Measurements from ENCODE around the gene SLC9A3. TPM values are rescaled to one million over a fixed set of nuclear protein-coding genes. Genes with fewer than 3 reads are reported as not detected.
A peak's percentile ranks its signal among the peaks of the same experiment; 100 is the strongest.

The SLC9A3 gene
- total RNA-seq, 1 experiment from 2014 or later = 2.0 TPM

DNA sequence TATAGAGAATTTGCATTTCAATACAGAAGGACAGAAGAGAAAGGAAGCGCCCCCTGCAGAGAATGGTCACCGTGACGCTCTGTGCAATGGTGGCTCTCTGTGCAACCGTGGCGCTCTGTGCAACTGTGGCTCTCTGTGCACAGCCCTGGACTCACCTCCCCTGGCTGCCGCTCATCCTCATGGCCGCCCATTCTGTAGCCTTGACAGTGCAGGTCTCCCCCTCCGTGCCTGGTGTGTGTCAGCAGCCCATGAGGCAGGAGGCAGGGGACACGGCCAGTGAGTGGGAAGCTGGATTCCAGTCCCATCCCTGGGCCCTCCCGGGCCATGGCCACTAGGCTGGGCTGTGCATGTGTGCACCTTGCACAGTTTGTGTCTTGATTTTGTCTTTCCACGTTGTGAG lies 69.3 kb downstream of the SLC9A3 start:
- Histone ChIP-seq H3K9me2 (replicated peaks; ENCODE audit: insufficient read depth, low read length) (no peaks in the 10 kb centered on the region), H3K27me3 (ENCODE audit: low read length) (no peaks in the 10 kb centered on the region), H3K36me3 (ENCODE audit: insufficient read depth, low read length) (peaks cover 50% of the 10 kb centered on the region), H3K9ac (ENCODE audit: low read length) (no peak overlapping the region), H3K27ac (ENCODE audit: low read length) (no peak overlapping the region), H4K20me1 (ENCODE audit: insufficient read depth, low read depth, low read length) (no peaks in the 10 kb centered on the region), H2AFZ (ENCODE audit: low read length) (no peak overlapping the region), H3K9me3 (ENCODE audit: low read length) (peaks cover 21% of the 10 kb centered on the region), H3K4me3 (ENCODE audit: low read length) (no peak overlapping the region), H3K79me2 (ENCODE audit: low read length) (peaks cover 55% of the 10 kb centered on the region), H3K4me2 (ENCODE audit: low read depth, low read length, poor library complexity, severe bottlenecking) (no peak overlapping the region), H3K4me1 (ENCODE audit: low read length) (no peaks in the 10 kb centered on the region)
- DNase-seq = no peak

DNA sequence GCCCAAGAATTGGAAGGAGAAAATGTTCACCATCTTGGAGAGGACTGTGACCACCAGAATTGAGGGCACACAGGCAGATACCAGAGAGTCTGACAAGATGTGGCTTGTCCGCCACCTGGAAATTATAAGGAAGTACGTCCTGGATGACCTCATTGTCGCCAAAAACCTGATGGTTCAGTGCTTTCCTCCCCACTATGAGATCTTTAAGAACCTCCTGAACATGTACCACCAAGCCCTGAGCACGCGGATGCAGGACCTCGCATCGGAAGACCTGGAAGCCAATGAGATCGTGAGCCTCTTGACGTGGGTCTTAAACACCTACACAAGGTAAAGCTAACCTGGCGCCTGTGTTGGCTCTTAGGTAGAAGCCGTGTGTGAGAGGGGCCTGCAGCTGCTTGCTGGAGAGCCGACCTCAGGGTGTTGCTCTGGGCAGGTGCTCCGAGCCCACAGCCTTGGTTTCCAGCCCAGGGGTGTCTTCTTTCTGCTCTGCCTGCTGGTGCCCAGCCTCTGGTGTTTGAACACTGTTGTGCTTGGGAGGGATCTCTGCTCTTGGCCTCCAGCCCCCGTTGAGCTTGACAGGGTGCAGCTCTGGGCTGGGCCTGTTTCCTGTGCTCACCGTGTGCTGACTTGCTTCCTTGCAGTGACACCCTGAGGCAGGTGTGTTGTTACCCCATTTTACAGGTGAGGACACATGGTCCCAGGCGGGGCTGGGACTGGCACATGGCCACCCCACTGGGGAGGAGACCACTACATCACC lies 70.3 kb downstream of the SLC9A3 start:
- Histone ChIP-seq H3K9me3 (ENCODE audit: low read length) (peaks cover 21% of the 10 kb centered on the region), H2AFZ (ENCODE audit: low read length) (no peak overlapping the region), H4K20me1 (ENCODE audit: insufficient read depth, low read depth, low read length) (no peaks in the 10 kb centered on the region), H3K27me3 (ENCODE audit: low read length) (no peaks in the 10 kb centered on the region), H3K36me3 (ENCODE audit: insufficient read depth, low read length) (peaks cover 56% of the 10 kb centered on the region), H3K27ac (ENCODE audit: low read length) (no peak overlapping the region), H3K79me2 (ENCODE audit: low read length) (peaks cover 58% of the 10 kb centered on the region), H3K4me1 (ENCODE audit: low read length) (no peaks in the 10 kb centered on the region), H3K4me3 (ENCODE audit: low read length) (no peak overlapping the region), H3K9me2 (replicated peaks; ENCODE audit: insufficient read depth, low read length) (no peaks in the 10 kb centered on the region), H3K9ac (ENCODE audit: low read length) (no peak overlapping the region), H3K4me2 (ENCODE audit: low read depth, low read length, poor library complexity, severe bottlenecking) (no peak overlapping the region)
- no peak for DNase-seq

DNA sequence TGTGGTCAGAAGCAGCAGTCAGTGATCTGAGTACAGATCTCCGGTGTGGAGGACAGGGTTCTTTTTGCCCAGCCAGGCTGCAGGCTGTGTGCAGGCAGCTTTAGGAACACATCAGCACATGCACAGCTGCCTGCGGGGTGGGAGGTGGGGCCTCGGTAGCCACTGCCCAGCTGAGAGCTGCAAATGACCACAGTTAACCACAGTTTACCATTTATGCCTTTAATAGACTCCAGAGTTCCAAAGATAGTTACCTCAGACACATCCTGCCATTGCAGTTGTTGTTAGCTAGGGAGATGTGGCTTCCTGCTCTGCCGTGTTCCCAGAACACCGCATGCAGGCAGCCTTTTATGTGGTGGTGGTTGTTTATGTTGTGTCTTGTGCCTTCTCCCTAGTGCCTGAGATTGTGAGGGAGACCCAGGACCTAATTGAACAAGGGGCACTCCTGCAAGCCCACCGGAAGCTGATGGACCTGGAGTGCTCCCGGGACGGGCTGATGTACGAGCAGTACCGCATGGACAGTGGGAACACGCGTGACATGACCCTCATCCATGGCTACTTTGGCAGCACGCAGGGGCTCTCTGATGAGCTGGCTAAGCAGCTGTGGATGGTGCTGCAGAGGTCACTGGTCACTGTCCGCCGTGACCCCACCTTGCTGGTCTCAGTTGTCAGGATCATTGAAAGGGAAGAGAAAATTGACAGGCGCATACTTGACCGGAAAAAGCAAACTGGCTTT lies 71.1 kb downstream of the SLC9A3 start:
- Histone ChIP-seq H3K27ac (ENCODE audit: low read length) (no peak overlapping the region), H3K4me2 (ENCODE audit: low read depth, low read length, poor library complexity, severe bottlenecking) (no peak overlapping the region), H3K9ac (ENCODE audit: low read length) (no peak overlapping the region), H3K79me2 (ENCODE audit: low read length) (peaks cover 53% of the 10 kb centered on the region), H3K36me3 (ENCODE audit: insufficient read depth, low read length) (peaks cover 62% of the 10 kb centered on the region), H3K4me3 (ENCODE audit: low read length) (no peak overlapping the region), H2AFZ (ENCODE audit: low read length) (no peak overlapping the region), H4K20me1 (ENCODE audit: insufficient read depth, low read depth, low read length) (no peaks in the 10 kb centered on the region), H3K4me1 (ENCODE audit: low read length) (no peaks in the 10 kb centered on the region), H3K9me3 (ENCODE audit: low read length) (peaks cover 21% of the 10 kb centered on the region), H3K9me2 (replicated peaks; ENCODE audit: insufficient read depth, low read length) (no peaks in the 10 kb centered on the region), H3K27me3 (ENCODE audit: low read length) (no peaks in the 10 kb centered on the region)
- DNase-seq = no peak

DNA sequence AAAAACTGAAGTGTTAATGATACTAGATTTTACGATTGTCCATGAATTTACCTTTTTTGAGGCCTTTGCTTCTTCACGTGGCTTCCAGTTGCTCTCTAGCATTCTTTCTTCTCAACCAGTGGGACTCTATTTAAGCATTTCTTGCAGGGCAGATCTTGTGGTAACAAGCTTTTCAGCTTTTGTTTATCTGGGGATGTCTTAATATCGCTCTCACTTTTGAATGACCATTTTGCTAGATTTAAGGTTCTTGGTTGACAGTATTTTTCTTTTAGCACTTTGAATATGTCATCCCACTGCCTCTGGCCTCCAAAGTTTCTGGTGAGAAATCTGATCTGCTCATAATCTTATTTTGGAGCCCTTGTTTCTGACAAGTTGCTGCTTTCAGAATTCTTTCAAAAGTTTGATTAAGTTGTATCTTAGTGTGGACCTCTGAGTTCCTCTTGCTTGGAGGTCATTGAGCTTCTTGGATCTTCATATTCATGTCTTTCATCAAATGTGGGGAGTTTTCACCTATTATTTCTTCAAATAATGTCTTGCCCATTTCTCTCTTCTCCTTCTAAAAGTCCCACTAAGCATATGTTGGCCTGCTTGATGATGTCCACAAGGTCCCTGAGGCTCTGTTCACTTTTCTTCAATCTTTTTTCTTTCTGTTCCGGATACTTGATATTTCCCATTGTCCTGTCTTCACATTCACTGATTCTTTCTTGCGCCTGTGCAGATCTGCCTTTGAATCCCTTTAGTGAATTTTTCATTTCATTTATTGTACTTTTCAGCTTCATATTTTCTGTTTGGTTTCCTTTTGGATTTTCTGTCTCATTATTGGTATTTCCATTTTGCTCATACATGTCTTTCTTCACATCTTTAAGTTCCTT lies 72.4 kb downstream of the SLC9A3 start:
- Histone ChIP-seq H3K9me3 (ENCODE audit: low read length) (peaks cover 21% of the 10 kb centered on the region), H3K36me3 (ENCODE audit: insufficient read depth, low read length) (peaks cover 73% of the 10 kb centered on the region), H3K27me3 (ENCODE audit: low read length) (no peaks in the 10 kb centered on the region), H3K4me2 (ENCODE audit: low read depth, low read length, poor library complexity, severe bottlenecking) (no peak overlapping the region), H3K4me1 (ENCODE audit: low read length) (no peaks in the 10 kb centered on the region), H3K9ac (ENCODE audit: low read length) (no peak overlapping the region), H3K9me2 (replicated peaks; ENCODE audit: insufficient read depth, low read length) (no peaks in the 10 kb centered on the region), H4K20me1 (ENCODE audit: insufficient read depth, low read depth, low read length) (no peaks in the 10 kb centered on the region), H3K79me2 (ENCODE audit: low read length) (peaks cover 54% of the 10 kb centered on the region), H3K27ac (ENCODE audit: low read length) (no peak overlapping the region), H3K4me3 (ENCODE audit: low read length) (no peak overlapping the region), H2AFZ (ENCODE audit: low read length) (no peak overlapping the region)
- peak; percentile 60 for DNase-seq

DNA sequence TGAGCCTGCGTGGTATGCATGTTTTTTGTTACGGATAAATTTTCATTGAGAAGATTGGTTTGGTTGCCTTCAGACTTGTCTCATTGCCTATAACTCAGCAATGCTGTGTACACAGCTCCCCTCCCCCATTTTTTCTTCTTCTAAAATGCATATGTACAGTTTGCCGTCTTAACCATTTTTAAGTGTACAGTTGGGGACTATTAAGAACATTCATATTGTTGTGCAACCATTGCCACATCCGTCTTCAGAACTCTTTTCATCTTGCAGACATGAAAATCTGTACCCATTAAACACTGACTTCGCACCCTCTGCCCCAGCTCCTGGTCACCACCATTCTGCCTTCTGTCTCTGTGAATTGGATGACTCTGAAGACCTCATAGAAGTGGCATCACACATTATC lies 75.1 kb downstream of the SLC9A3 start:
- H3K4me3 ChIP-seq (ENCODE audit: low read length) = no peak overlapping the region
- peaks cover 21% of the 10 kb centered on the region for H3K9me3 ChIP-seq (ENCODE audit: low read length)
- peaks cover 3% of the 10 kb centered on the region; the same call in 1 of the 2 replicates for H4K20me1 ChIP-seq (ENCODE audit: insufficient read depth, low read depth, low read length)
- H3K9ac ChIP-seq (ENCODE audit: low read length) = no peak overlapping the region
- no peaks in the 10 kb centered on the region for H3K27me3 ChIP-seq (ENCODE audit: low read length)
- no peak overlapping the region for H3K4me2 ChIP-seq (ENCODE audit: low read depth, low read length, poor library complexity, severe bottlenecking)
- H3K36me3 ChIP-seq (ENCODE audit: insufficient read depth, low read length) = peaks cover 69% of the 10 kb centered on the region
- no peak for DNase-seq
- H3K9me2 ChIP-seq (replicated peaks; ENCODE audit: insufficient read depth, low read length) = no peaks in the 10 kb centered on the region
- peaks cover 8% of the 10 kb centered on the region for H3K4me1 ChIP-seq (ENCODE audit: low read length)
- no peak overlapping the region for H3K27ac ChIP-seq (ENCODE audit: low read length)
- H2AFZ ChIP-seq (ENCODE audit: low read length) = no peak overlapping the region
- H3K79me2 ChIP-seq (ENCODE audit: low read length) = peaks cover 47% of the 10 kb centered on the region

DNA sequence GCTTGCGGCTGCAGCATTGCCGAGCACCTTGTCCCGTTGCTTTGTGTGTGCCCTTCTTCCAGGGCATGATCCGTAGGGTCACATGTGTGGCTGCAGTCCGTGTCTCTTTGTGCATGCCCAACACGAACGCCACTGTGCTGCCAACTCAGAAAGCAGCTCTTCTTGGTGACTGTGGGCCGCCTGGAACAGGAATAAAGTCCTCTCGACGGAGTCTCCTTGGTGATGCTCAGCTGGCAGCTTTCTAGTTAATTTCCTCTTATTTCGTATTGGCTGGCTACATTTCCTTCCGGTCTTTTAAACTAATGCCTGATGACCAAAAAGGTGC lies 75.5 kb downstream of the SLC9A3 start:
- Histone ChIP-seq H3K9me3 (ENCODE audit: low read length) (peaks cover 21% of the 10 kb centered on the region), H3K36me3 (ENCODE audit: insufficient read depth, low read length) (peaks cover 66% of the 10 kb centered on the region), H2AFZ (ENCODE audit: low read length) (no peak overlapping the region), H3K27ac (ENCODE audit: low read length) (no peak overlapping the region), H4K20me1 (ENCODE audit: insufficient read depth, low read depth, low read length) (peaks cover 6% of the 10 kb centered on the region; the same call in 1 of the 2 replicates), H3K4me2 (ENCODE audit: low read depth, low read length, poor library complexity, severe bottlenecking) (no peak overlapping the region), H3K4me1 (ENCODE audit: low read length) (peaks cover 13% of the 10 kb centered on the region), H3K9me2 (replicated peaks; ENCODE audit: insufficient read depth, low read length) (no peaks in the 10 kb centered on the region), H3K9ac (ENCODE audit: low read length) (no peak overlapping the region), H3K27me3 (ENCODE audit: low read length) (no peaks in the 10 kb centered on the region), H3K4me3 (ENCODE audit: low read length) (no peak overlapping the region), H3K79me2 (ENCODE audit: low read length) (peaks cover 47% of the 10 kb centered on the region)
- no peak for DNase-seq

DNA sequence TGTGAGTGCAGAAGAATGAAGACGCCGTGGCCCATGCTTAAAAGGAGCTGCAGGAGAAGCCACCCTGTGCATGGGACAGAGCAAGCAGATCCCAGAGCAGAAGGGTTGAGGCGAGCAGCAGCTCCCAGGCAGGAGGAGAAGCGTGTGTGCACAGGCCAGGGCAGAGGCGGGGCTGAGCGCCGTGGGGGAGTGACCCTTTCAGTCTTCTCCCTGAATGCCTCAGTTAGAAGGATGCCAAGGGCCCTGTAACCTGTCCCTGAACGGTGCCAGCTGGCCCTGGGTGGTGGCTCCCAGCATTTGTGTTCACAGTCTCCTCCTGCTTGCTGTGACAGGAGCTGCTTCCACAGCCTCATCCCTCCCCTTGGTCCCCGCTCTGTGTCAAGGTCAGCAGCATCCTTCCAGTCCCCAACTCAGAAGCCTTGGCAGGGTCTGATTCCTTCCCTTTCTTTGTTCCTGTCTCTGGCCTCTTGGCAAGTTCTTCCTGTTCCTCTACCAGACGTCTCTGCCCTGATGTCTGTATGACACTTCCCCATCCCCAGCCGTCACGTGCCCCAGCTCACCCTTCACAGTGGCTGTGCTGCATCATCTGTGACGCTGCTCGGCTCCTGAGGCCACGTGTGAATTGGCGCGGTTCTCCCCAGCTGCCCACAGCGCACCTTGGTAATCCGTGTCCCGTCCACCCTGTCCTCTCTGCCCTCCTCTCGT lies 76.0 kb downstream of the SLC9A3 start:
- H3K27me3 ChIP-seq (ENCODE audit: low read length) = no peaks in the 10 kb centered on the region
- DNase-seq = no peak
- H3K4me3 ChIP-seq (ENCODE audit: low read length) = no peak overlapping the region
- H4K20me1 ChIP-seq (ENCODE audit: insufficient read depth, low read depth, low read length) = peaks cover 9% of the 10 kb centered on the region; the same call in 1 of the 2 replicates
- H3K36me3 ChIP-seq (ENCODE audit: insufficient read depth, low read length) = peaks cover 60% of the 10 kb centered on the region
- no peak overlapping the region for H3K27ac ChIP-seq (ENCODE audit: low read length)
- H3K9me3 ChIP-seq (ENCODE audit: low read length) = peaks cover 21% of the 10 kb centered on the region
- peaks cover 15% of the 10 kb centered on the region for H3K4me1 ChIP-seq (ENCODE audit: low read length)
- no peak overlapping the region for H3K4me2 ChIP-seq (ENCODE audit: low read depth, low read length, poor library complexity, severe bottlenecking)
- H3K9ac ChIP-seq (ENCODE audit: low read length) = no peak overlapping the region
- no peaks in the 10 kb centered on the region for H3K9me2 ChIP-seq (replicated peaks; ENCODE audit: insufficient read depth, low read length)
- no peak overlapping the region for H2AFZ ChIP-seq (ENCODE audit: low read length)
- peaks cover 47% of the 10 kb centered on the region for H3K79me2 ChIP-seq (ENCODE audit: low read length)

All from Karpas-422 (cell line).